H1 (cell line): Measurements from ENCODE around the gene POLR3E. TPM values are rescaled to one million over a fixed set of nuclear protein-coding genes. Genes with fewer than 3 reads are reported as not detected.

Experiments used
- CTCF ChIA-PET: fragments of 300-600 bp; sonication (Branson Sonifier 250); formaldehyde crosslinking; loops from one replicate; lab custom pipeline; 2021; ENCODE audit not compliant: partially characterized antibody; lab: Charles Lee
- POLR2A ChIA-PET: fragments of 300-600 bp; sonication (Branson Sonifier 250); formaldehyde crosslinking; loops from one replicate; lab custom pipeline; 2021; ENCODE audit warnings: inconsistent platforms; ENCODE audit not compliant: partially characterized antibody; lab: Charles Lee
- DNase-seq, 2 experiments: peaks; one replicate each; pipeline versions ENCODE4 v3.0.0 to v3.0.0-alpha.2; 2010 to 2022; ENCODE audit warnings: low spot score in 2 of 2, low read depth in 1 of 2, mixed read lengths in 1 of 2
- FAIRE-seq: peaks from 2 replicates; lab custom pipeline; 2011; peaks lifted over from hg19 to GRCh38; lab: Jason Lieb, UNC
- H2AFZ ChIP-seq: 2 replicates; pipeline ENCODE4 v1.8.1; 2012; ENCODE audit warnings: low read length, inconsistent platforms
- H2AK5ac ChIP-seq: 2 replicates; pipeline ENCODE4 v1.6.1; 2013; ENCODE audit warnings: low read depth, low read length
- H2BK120ac ChIP-seq: replicated peaks from 2 replicates; pipeline ENCODE3; 2013; ENCODE audit warnings: low read depth, low read length, inconsistent platforms
- H2BK12ac ChIP-seq: 2 replicates; pipeline ENCODE4 v1.6.1; 2013; ENCODE audit warnings: low read depth, low read length
- H2BK15ac ChIP-seq: 2 replicates; pipeline ENCODE4 v1.6.1; 2013; ENCODE audit warnings: low read length
- H2BK20ac ChIP-seq: 2 replicates; pipeline ENCODE4 v1.6.1; 2013; ENCODE audit warnings: low read length
- H2BK5ac ChIP-seq: 2 replicates; pipeline ENCODE4 v1.6.1; 2013; ENCODE audit warnings: low read depth, low read length
- H3K14ac ChIP-seq: 2 replicates; pipeline ENCODE4 v1.6.1; 2013; ENCODE audit warnings: inconsistent platforms; ENCODE audit not compliant: insufficient read length
- H3K18ac ChIP-seq: 2 replicates; pipeline ENCODE4 v1.6.1; 2013; ENCODE audit warnings: low read length; ENCODE audit errors: extremely low read depth
- H3K23ac ChIP-seq: 2 replicates; pipeline ENCODE4 v1.6.1; 2013; ENCODE audit warnings: inconsistent platforms; ENCODE audit not compliant: insufficient read length
- H3K23me2 ChIP-seq: 2 replicates; pipeline ENCODE4 v1.6.1; 2013; ENCODE audit warnings: low read depth, low read length
- H3K27ac ChIP-seq: 2 replicates; pipeline ENCODE4 v1.6.1; 2011; ENCODE audit warnings: low read depth, low read length, inconsistent platforms
- H3K27me3 ChIP-seq, 4 experiments: replicated peaks in 1 of 4; 1 replicate in 1 of 4; 2 replicates in 3 of 4; pipeline versions ENCODE4 v1.6.1 to v1.8.1; 2011 to 2013; ENCODE audit warnings: low read length in 3 of 4, mild to moderate bottlenecking in 3 of 4, inconsistent platforms in 2 of 4, mixed read lengths in 2 of 4, moderate library complexity in 1 of 4; ENCODE audit not compliant: control insufficient read depth in 3 of 4, insufficient read depth in 3 of 4; ENCODE audit errors: extremely low read depth in 1 of 4
- H3K36me3 ChIP-seq, 4 experiments: 2 replicates each; pipeline versions ENCODE4 v1.6.1 to v1.8.1; 2011 to 2013; ENCODE audit warnings: mild to moderate bottlenecking in 4 of 4, low read length in 3 of 4, moderate library complexity in 2 of 4, control low read depth in 1 of 4, inconsistent platforms in 1 of 4; ENCODE audit not compliant: insufficient read depth in 4 of 4, control insufficient read depth in 2 of 4
- H3K4ac ChIP-seq: replicated peaks from 2 replicates; pipeline ENCODE3; 2013; ENCODE audit warnings: low read length, low read depth, mixed read lengths, inconsistent platforms; ENCODE audit not compliant: insufficient read length
- H3K4me1 ChIP-seq, 4 experiments: replicated peaks in 1 of 4; 1 replicate in 1 of 4; 2 replicates in 3 of 4; pipeline versions ENCODE4 v1.6.1 to v1.8.1; 2011 to 2013; ENCODE audit warnings: low read length in 3 of 4, inconsistent platforms in 2 of 4, mixed read lengths in 1 of 4; ENCODE audit not compliant: insufficient read depth in 4 of 4, control insufficient read depth in 3 of 4
- H3K4me2 ChIP-seq, 2 experiments: 2 replicates each; pipeline versions ENCODE4 v1.6.1 to v1.8.1; 2011 to 2013; ENCODE audit warnings: low read depth in 2 of 2, low read length in 2 of 2, control low read depth in 1 of 2, inconsistent platforms in 1 of 2, mild to moderate bottlenecking in 1 of 2; ENCODE audit not compliant: insufficient read depth in 1 of 2
- H3K4me3 ChIP-seq, 4 experiments: fragments of 200-600, 300-600 bp in 1 of 4; sonication (generic), shearing (Covaris generic), sonication (Bioruptor Twin) in 1 of 4; 2 replicates each; pipeline versions ENCODE4 v1.5.1 to v1.8.1; 2011 to 2016; ENCODE audit warnings: low read length in 4 of 4, low read depth in 3 of 4, control low read depth in 2 of 4, inconsistent platforms in 2 of 4, mild to moderate bottlenecking in 2 of 4, mixed read lengths in 1 of 4, moderate library complexity in 1 of 4; ENCODE audit not compliant: insufficient read depth in 2 of 4; ENCODE audit errors: extremely low read depth in 1 of 4
- H3K56ac ChIP-seq: replicated peaks from 2 replicates; pipeline ENCODE3; 2013; ENCODE audit warnings: low read depth, mild to moderate bottlenecking, mixed read lengths, low read length, inconsistent platforms; ENCODE audit not compliant: insufficient read length
- H3K79me1 ChIP-seq: 2 replicates; pipeline ENCODE4 v1.6.1; 2013; ENCODE audit warnings: low read depth, low read length, control low read depth
- H3K79me2 ChIP-seq, 2 experiments: 2 replicates each; pipeline versions ENCODE4 v1.6.1 to v1.8.1; 2012 to 2013; ENCODE audit warnings: low read length in 2 of 2, mild to moderate bottlenecking in 2 of 2, inconsistent platforms in 1 of 2; ENCODE audit not compliant: insufficient read depth in 2 of 2, control insufficient read depth in 1 of 2
- H3K9ac ChIP-seq, 4 experiments: replicated peaks in 1 of 4; 1 replicate in 1 of 4; 2 replicates in 3 of 4; pipeline versions ENCODE4 v1.6.1 to v1.8.1; 2011 to 2013; ENCODE audit warnings: low read depth in 3 of 4, low read length in 3 of 4, control low read depth in 2 of 4, mild to moderate bottlenecking in 2 of 4, moderate library complexity in 2 of 4, inconsistent platforms in 1 of 4; ENCODE audit errors: extremely low read depth in 1 of 4
- H3K9me3 ChIP-seq, 2 experiments: 2 replicates each; pipeline versions ENCODE4 v1.6.1 to v1.8.1; 2012 to 2013; ENCODE audit warnings: mild to moderate bottlenecking in 2 of 2, moderate library complexity in 2 of 2, control low read depth in 1 of 2, inconsistent platforms in 1 of 2, low read depth in 1 of 2, low read length in 1 of 2, mixed read lengths in 1 of 2; ENCODE audit not compliant: insufficient read depth in 2 of 2
- H4K20me1 ChIP-seq, 2 experiments: replicated peaks in 1 of 2; 2 replicates each; pipeline versions ENCODE3 to v1.8.1; 2011 to 2013; ENCODE audit warnings: inconsistent platforms in 2 of 2, low read length in 2 of 2, mild to moderate bottlenecking in 1 of 2; ENCODE audit not compliant: insufficient read depth in 2 of 2, control insufficient read depth in 1 of 2
- H4K5ac ChIP-seq: 2 replicates; pipeline ENCODE4 v1.6.1; 2013; ENCODE audit warnings: low read length, low read depth, mixed read lengths, inconsistent platforms; ENCODE audit not compliant: insufficient read length
- H4K8ac ChIP-seq: 2 replicates; pipeline ENCODE4 v1.8.0; 2013; ENCODE audit warnings: mild to moderate bottlenecking, moderate library complexity, low read length, inconsistent platforms; ENCODE audit not compliant: insufficient read depth; ENCODE audit errors: extremely low read depth
- H4K91ac ChIP-seq: replicated peaks from 2 replicates; pipeline ENCODE3; 2013; ENCODE audit warnings: low read length, mixed read lengths, inconsistent platforms; ENCODE audit not compliant: insufficient read length
- BCL11A ChIP-seq, 2 experiments: IDR thresholded peaks; one replicate each; pipeline ENCODE4 v1.6.1; 2011; ENCODE audit warnings: low read depth in 2 of 2, low read length in 2 of 2, mild to moderate bottlenecking in 2 of 2
- CEBPB ChIP-seq: IDR thresholded peaks from 2 replicates; pipeline ENCODE4 v1.6.1; 2012; ENCODE audit warnings: low read depth, low read length
- E2F6 ChIP-seq: IDR thresholded peaks from 2 replicates; pipeline ENCODE4 v1.6.1; 2012; ENCODE audit warnings: inconsistent platforms
- MAFK ChIP-seq: IDR thresholded peaks from 2 replicates; pipeline ENCODE4 v1.6.1; 2012; ENCODE audit warnings: low read depth, mild to moderate bottlenecking, improper control_type of control experiment, low read length
- NRF1 ChIP-seq: IDR thresholded peaks from 2 replicates; pipeline ENCODE4 v1.6.1; 2011; ENCODE audit warnings: mild to moderate bottlenecking, low read depth, low read length, improper control_type of control experiment
- RBBP5 ChIP-seq: IDR thresholded peaks from 2 replicates; pipeline ENCODE4 v1.7.1; 2012; ENCODE audit warnings: low read depth, mild to moderate bottlenecking, inconsistent platforms, low read length, moderate library complexity, borderline replicate concordance
- RNF2 ChIP-seq: fragments of 200-900, 300-1000 bp; sonication (generic); IDR thresholded peaks from 2 replicates; pipeline ENCODE4 v1.7.1; 2016; ENCODE audit warnings: borderline replicate concordance, low read depth, mild to moderate bottlenecking, antibody characterized with exemption, low read length; ENCODE audit not compliant: poor library complexity, severe bottlenecking; ENCODE audit errors: missing control alignments
- RXRA ChIP-seq: IDR thresholded peaks from 2 replicates; pipeline ENCODE4 v1.6.1; 2011; ENCODE audit warnings: low read depth, mild to moderate bottlenecking, low read length, moderate library complexity; ENCODE audit not compliant: insufficient read depth
- TCF12 ChIP-seq: IDR thresholded peaks from 2 replicates; pipeline ENCODE4 v1.6.1; 2011; ENCODE audit warnings: low read depth, mild to moderate bottlenecking, low read length
- TEAD4 ChIP-seq: IDR thresholded peaks from 2 replicates; pipeline ENCODE4 v1.6.1; 2012; ENCODE audit warnings: low read depth, low read length, inconsistent platforms, mixed read lengths
- ZNF274 ChIP-seq: IDR thresholded peaks from 2 replicates; pipeline ENCODE4 v1.7.0; 2012; ENCODE audit warnings: low read length, borderline replicate concordance; ENCODE audit errors: extremely low read depth
- WGBS, 2 experiments: shearing (Covaris generic) in 1 of 2; methylation state at CpG; one replicate each; pipeline versions ENCODE4 v1.1.6 to v1.1.7; 2013 to 2015; ENCODE audit warnings: low lambda C conversion rate in 2 of 2, mixed read lengths in 2 of 2, inconsistent platforms in 1 of 2, low coverage in 1 of 2, missing lambda C conversion rate in 1 of 2; ENCODE audit not compliant: insufficient replicate concordance in 2 of 2, insufficient coverage in 1 of 2, insufficient read length in 1 of 2; ENCODE audit errors: extremely low coverage in 1 of 2, missing lambda C conversion rate in 1 of 2; 5-methylcytosine and 5-hydroxymethylcytosine counted together
- polyA plus RNA-seq, 7 experiments: library from polyadenylated mRNA; depleted of rRNA in 3 of 7; stranded (reverse) in 5 of 7; unstranded in 2 of 7; fragments of >200 nt in 5 of 7; fragments of 200-250 nt in 2 of 7; gene quantifications; 1 replicate in 5 of 7; 2 replicates in 1 of 7; 4 replicates in 1 of 7; pipeline versions ENCODE4 v1.2.1 to v1.2.3, GENCODE V29; 2011 to 2013; ENCODE audit warnings: missing spikeins in 2 of 7, mixed read lengths in 2 of 7
- total RNA-seq: library from RNA; stranded (reverse); fragmentation: NEBNext Ultra II Directional; extraction: Animal tissue kit (Norgen Biotek cat#: 25700); gene quantifications from 2 replicates; pipeline ENCODE4 v1.2.1, GENCODE V29; 2021

Gene POLR3E
- total and polyA plus RNA-seq, 2 of the 8 experiments (the other 6 are each of a cell fraction or from before 2014, with no cell fraction given): 96.5 to 125 TPM

DNA sequence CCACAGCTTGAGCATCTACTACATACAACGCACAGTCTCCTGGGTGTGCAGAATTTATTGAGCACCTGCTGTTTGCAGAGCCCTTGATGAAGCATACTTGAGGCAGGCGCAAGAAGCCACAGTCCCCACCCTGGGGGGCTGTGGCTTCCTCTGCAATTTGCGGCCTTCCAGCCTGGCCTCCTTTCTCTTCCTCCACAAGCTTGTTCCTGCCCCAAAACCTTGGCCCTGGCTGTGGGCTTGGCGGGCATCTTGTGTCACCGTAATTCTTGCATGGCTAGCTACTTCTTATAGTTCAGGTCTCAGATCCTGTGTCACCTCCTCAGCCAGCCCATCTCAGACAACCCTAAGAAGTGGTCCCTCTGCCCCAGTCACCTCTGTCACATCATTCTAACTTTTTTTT is 43.9 kb upstream of the POLR3E start:
- no peak overlapping the region for H2BK15ac ChIP-seq
- no peak overlapping the region for H3K4ac ChIP-seq
- H3K18ac ChIP-seq: no peak overlapping the region
- H2BK5ac ChIP-seq: no peak overlapping the region
- POLR2A ChIA-PET: interaction anchor here (1.0 kb wide), 2 partner anchors 15 to 45 kb away, joined by 3 read pairs; no protein-coding TSS in a partner anchor
- H2AK5ac ChIP-seq: no peak overlapping the region
- peaks cover 0 to 4% of the 10 kb centered on the region in 2 experiments for H4K20me1 ChIP-seq
- no peak overlapping the region for H2BK20ac ChIP-seq
- H2BK120ac ChIP-seq: no peak overlapping the region
- no peaks in the 10 kb centered on the region for H3K4me1 ChIP-seq
- FAIRE-seq (no peak), DNase-seq (no peak)
- no peaks in the 10 kb centered on the region for H3K23me2 ChIP-seq
- peaks cover 5 to 25% (median 17%) of the 10 kb centered on the region in 4 experiments for H3K36me3 ChIP-seq
- H3K4me2 ChIP-seq: no peak overlapping the region
- 96% methylated on average over 5 of the region's 5 CpGs; no CpG with 5 or more reads in 1 of the 2 experiments for WGBS, 2 experiments
- H3K56ac ChIP-seq: no peak overlapping the region
- peaks cover 2% of the 10 kb centered on the region; the same call in 1 of the 2 replicates for H3K79me1 ChIP-seq
- no peak overlapping the region for H4K5ac ChIP-seq
- no peak overlapping the region for H3K27ac ChIP-seq
- H3K14ac ChIP-seq: no peak overlapping the region
- no peak overlapping the region for H3K9ac ChIP-seq
- H3K4me3 ChIP-seq: no peak overlapping the region
- H4K91ac ChIP-seq: no peak overlapping the region
- H3K27me3 ChIP-seq: no peaks in the 10 kb centered on the region
- no peaks in the 10 kb centered on the region for H3K79me2 ChIP-seq
- no peak overlapping the region for H2BK12ac ChIP-seq
- H4K8ac ChIP-seq: no peak overlapping the region
- H3K23ac ChIP-seq: no peak overlapping the region
- H2AFZ ChIP-seq: no peak overlapping the region
- H3K9me3 ChIP-seq: 0 out of 4 replicates have a peak, but pooled peaks cover 0 to 2% of the 10 kb centered on the region in 2 experiments
- no peak for TF ChIP-seq RXRA
- TF ChIP-seq MAFK: no peak
- TF ChIP-seq TEAD4: no peak
- no peak for TF ChIP-seq E2F6
- TF ChIP-seq ZNF274: no peak
- TF ChIP-seq RBBP5: no peak
- no peak for TF ChIP-seq BCL11A (IDR thresholded peaks at IDR 0.05; ENCODE audit: low read depth in 2 of 2, low read length in 2 of 2)
- no peak for TF ChIP-seq NRF1
- TF ChIP-seq TCF12: no peak
- no peak for TF ChIP-seq RNF2
- no peak for TF ChIP-seq CEBPB
- CTCF ChIA-PET: interaction anchor here (1.0 to 1.1 kb wide), 2 partner anchors 22 to 57 kb away, joined by 3 to 5 read pairs; no protein-coding TSS in a partner anchor
